Thymus (tissue), 11 donors: ENCODE measurements around the gene DGKZ. TPM values are rescaled to one million over a fixed set of nuclear protein-coding genes. Genes with fewer than 3 reads are reported as not detected.

ENCODE experiments used
- DNase-seq, 9 donors: peaks; one replicate each; pipeline ENCODE4 v3.0.0-alpha.2; 2013; ENCODE audit warnings: low spot score in 9 of 9, low read depth in 6 of 9, missing footprints in 1 of 9
- H3K27ac ChIP-seq, 2 donors: one replicate each; pipeline ENCODE4 v1.5.1; 2013; ENCODE audit warnings: control low read depth in 1 of 2, low read depth in 1 of 2, low read length in 1 of 2, mild to moderate bottlenecking in 1 of 2, moderate library complexity in 1 of 2
- H3K27me3 ChIP-seq, 2 donors: one replicate each; pipeline ENCODE4 v1.5.1; 2013; ENCODE audit warnings: low read length in 1 of 2; ENCODE audit not compliant: control insufficient read depth in 2 of 2, insufficient read depth in 1 of 2
- H3K36me3 ChIP-seq, 2 donors: one replicate each; pipeline ENCODE4 v1.5.1; 2013; ENCODE audit warnings: low read length in 1 of 2, mild to moderate bottlenecking in 1 of 2, moderate library complexity in 1 of 2; ENCODE audit not compliant: control insufficient read depth in 2 of 2, insufficient read depth in 2 of 2
- H3K4me1 ChIP-seq, 2 donors: one replicate each; pipeline ENCODE4 v1.5.1; 2013; ENCODE audit warnings: low read length in 2 of 2; ENCODE audit not compliant: control insufficient read depth in 2 of 2, insufficient read depth in 2 of 2
- H3K4me3 ChIP-seq, 2 donors: one replicate each; pipeline ENCODE4 v1.5.1; 2013; ENCODE audit warnings: low read length in 2 of 2, control low read depth in 1 of 2, mild to moderate bottlenecking in 1 of 2
- H3K9me3 ChIP-seq, 2 donors: one replicate each; pipeline ENCODE4 v1.5.1; 2013; ENCODE audit warnings: low read length in 1 of 2, mild to moderate bottlenecking in 1 of 2; ENCODE audit not compliant: control insufficient read depth in 2 of 2, insufficient read depth in 1 of 2
- WGBS: extraction: QIAGEN DNeasy Blood & Tissue Kit; methylation state at CpG from one replicate; pipeline ENCODE4 v1.1.7; 2013; 5-methylcytosine and 5-hydroxymethylcytosine counted together
- polyA plus RNA-seq: library from polyadenylated mRNA; stranded (reverse); fragments of 200-250 nt; gene quantifications from one replicate; pipeline ENCODE4 v1.2.3, GENCODE V29; 2013
- total RNA-seq: library from RNA; stranded (reverse); fragments of 120-200 nt; gene quantifications from one replicate; pipeline ENCODE4 v1.2.4, GENCODE V29; 2013
- donor health status: healthy.

DGKZ gene
- total and polyA plus RNA-seq, 2 donors = 52.8 to 139 TPM

DNA sequence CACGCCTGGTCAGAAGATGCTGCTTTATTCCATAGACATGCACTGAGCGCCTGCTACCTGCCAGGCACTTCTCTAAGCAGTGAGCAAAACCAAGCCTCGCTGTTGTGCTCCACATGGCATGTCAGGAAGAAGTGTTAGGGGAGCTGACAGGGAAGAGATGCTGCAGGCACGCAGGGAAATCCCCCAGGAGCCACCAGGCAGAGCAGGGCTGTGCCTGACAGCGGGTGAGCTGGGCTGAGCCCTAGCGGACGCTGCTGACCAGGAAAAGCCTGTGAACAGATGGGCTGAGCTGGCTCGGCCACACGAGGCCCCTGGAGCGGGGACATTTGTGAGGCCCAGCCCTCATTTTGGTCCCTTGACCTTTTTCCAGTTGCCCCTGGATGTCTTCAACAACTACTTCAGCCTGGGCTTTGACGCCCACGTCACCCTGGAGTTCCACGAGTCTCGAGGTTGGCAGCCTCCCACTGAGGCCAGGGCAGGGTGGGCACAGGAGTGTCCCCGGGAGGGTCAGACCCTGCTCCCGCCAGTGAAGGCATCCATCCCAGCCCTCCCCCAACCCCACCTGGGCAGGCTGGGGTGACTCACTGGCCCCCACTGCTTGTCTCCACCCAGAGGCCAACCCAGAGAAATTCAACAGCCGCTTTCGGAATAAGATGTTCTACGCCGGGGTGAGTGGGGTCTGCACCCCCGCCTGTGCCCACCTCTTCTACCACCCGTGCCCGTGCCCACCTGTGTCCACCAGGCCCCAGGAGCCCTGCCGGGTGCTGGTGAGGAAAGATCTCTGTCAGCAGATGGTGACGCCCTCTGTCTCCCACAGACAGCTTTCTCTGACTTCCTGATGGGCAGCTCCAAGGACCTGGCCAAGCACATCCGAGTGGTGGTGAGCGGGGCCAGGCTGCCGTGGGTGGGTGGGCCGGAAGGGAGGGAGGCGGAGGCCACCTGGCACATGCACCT lies 26.8 kb downstream of the DGKZ start:
- H3K36me3 ChIP-seq = peaks cover 79 to 83% of the 10 kb centered on the region in 2 donors
- no peak overlapping the region for H3K4me3 ChIP-seq
- H3K4me1 ChIP-seq = no peaks in the 10 kb centered on the region
- DNase-seq = no peak
- H3K9me3 ChIP-seq = no peaks in the 10 kb centered on the region
- no peaks in the 10 kb centered on the region for H3K27me3 ChIP-seq
- 96% methylated on average over 30 of the region's 30 CpGs for WGBS
- H3K27ac ChIP-seq = no peak overlapping the region

DNA sequence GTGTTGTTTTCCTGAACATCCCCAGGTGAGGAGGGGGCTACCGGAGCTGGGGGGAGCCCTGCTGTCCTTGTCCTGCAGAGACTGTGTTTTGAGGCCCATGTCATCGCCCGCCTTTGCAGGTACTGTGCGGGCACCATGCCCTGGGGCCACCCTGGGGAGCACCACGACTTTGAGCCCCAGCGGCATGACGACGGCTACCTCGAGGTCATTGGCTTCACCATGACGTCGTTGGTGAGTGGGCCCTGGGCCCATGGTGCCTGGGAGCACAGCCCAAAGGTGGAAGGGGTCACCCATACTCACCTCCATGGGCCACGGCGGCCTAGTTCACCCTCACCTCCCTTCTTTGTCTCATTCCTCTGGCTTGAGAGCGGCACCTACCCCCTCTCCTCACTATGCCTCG lies 27.6 kb downstream of the DGKZ start:
- no peak for DNase-seq
- Histone ChIP-seq H3K4me3 (no peak overlapping the region), H3K27ac (no peak overlapping the region), H3K36me3 (peaks cover 77% of the 10 kb centered on the region in 2 donors), H3K9me3 (no peaks in the 10 kb centered on the region), H3K4me1 (no peaks in the 10 kb centered on the region), H3K27me3 (no peaks in the 10 kb centered on the region)
- 97% methylated on average over 15 of the region's 15 CpGs for WGBS

DNA sequence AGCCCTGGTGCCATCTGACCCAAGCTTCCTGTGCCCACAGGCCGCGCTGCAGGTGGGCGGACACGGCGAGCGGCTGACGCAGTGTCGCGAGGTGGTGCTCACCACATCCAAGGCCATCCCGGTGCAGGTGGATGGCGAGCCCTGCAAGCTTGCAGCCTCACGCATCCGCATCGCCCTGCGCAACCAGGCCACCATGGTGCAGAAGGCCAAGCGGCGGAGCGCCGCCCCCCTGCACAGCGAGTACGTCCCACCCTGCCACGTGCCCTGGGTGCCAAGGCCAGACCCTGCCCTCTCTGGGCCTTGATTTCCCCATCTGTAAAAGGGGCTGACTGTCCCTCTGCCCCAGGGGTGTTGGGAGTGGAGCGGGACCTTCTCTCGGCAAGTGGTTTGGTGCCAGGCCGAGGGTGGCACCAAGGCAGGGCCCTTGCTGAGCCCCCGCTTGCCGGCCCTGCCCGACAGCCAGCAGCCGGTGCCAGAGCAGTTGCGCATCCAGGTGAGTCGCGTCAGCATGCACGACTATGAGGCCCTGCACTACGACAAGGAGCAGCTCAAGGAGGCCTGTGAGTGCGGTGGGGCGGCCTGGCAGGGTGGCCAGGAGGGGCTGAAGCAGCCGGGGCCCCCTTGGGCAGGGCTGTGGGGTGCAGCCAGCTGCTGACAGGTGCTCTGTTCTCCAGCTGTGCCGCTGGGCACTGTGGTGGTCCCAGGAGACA lies 28.3 kb downstream of the DGKZ start:
- peaks cover 69% of the 10 kb centered on the region in 2 donors for H3K36me3 ChIP-seq

DNA sequence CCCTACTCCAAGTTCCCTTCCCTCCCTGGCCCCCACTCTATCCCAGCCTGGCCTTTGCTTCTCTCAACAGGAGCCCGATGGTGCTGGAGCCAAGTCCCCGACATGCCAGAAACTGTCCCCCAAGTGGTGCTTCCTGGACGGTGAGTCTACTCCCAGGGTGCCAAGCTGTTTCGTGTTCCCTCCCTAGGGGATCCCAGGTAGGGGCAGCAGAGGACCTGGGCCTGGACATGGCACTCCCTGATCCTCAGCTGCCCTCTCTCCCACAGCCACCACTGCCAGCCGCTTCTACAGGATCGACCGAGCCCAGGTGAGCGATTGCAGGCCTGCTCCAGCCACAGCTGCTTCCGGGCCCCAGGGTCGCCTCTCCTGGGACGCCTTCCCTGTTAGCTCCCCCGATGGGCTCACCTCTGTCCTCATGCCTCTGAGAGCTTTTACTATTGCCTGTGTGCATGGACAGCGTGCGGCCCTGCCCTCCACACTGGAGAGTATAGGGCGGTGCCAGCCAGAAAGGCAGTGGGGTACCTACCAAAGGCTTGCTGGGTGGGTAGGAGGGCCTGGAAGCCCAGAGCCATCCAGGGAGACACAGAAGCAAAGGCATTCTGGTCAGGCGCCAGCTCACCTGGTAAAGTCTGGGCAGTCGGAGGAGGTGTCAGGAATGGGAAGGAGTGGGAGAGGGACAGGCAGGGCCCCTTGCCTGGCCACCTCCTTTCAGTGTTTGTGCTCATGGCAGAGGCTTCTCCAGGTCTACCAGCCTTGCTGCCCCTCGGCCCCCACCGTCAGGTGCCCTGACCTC lies 29.2 kb downstream of the DGKZ start:
- peaks cover 0 to 7% of the 10 kb centered on the region in 2 donors for H3K4me1 ChIP-seq
- H3K27me3 ChIP-seq = peaks cover 0 to 13% of the 10 kb centered on the region in 2 donors
- DNase-seq = no peak
- H3K27ac ChIP-seq = no peak overlapping the region
- no peak overlapping the region for H3K4me3 ChIP-seq
- H3K9me3 ChIP-seq = no peaks in the 10 kb centered on the region
- H3K36me3 ChIP-seq = peaks cover 62 to 63% of the 10 kb centered on the region in 2 donors
- 97% methylated on average over 19 of the region's 19 CpGs for WGBS

More for the DNA sequence above, 28.3 kb downstream of the DGKZ start:
- Histone ChIP-seq H3K27me3 (peaks cover 0 to 5% of the 10 kb centered on the region in 2 donors), H3K27ac (no peak overlapping the region), H3K4me1 (peaks cover 0 to 3% of the 10 kb centered on the region in 2 donors), H3K9me3 (no peaks in the 10 kb centered on the region), H3K4me3 (no peak overlapping the region)
- DNase-seq = no peak
- 98% methylated on average over 38 of the region's 38 CpGs for WGBS

DNA sequence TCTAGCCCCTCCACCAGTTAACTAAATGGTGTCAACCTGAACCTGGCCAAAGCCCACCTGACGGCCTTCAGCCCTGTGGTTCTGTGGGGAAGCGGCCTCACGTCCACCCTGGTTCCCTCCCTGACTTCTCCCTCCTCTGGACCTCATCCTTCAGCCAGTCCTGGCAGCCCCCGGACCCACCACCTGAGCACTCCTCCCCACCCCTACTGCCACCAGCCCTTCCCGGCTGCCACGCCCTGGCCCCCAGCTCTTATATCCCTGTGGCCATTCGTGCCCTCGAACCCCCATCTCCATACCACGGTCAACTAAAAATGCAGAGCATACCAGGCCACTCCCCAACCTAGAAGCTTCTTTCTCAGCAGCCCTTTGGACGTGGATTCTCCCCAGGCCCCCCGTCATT lies 30.0 kb downstream of the DGKZ start:
- peaks cover 6 to 14% of the 10 kb centered on the region in 2 donors for H3K4me1 ChIP-seq
- whole genome bisulfite sequencing = 98% methylated on average over 11 of the region's 11 CpGs
- peaks cover 53 to 54% of the 10 kb centered on the region in 2 donors for H3K36me3 ChIP-seq
- H3K9me3 ChIP-seq = peaks cover 0 to 3% of the 10 kb centered on the region in 2 donors
- peaks cover 7 to 21% of the 10 kb centered on the region in 2 donors for H3K27me3 ChIP-seq
- no peak overlapping the region for H3K27ac ChIP-seq
- no peak for DNase-seq
- no peak overlapping the region for H3K4me3 ChIP-seq

DNA sequence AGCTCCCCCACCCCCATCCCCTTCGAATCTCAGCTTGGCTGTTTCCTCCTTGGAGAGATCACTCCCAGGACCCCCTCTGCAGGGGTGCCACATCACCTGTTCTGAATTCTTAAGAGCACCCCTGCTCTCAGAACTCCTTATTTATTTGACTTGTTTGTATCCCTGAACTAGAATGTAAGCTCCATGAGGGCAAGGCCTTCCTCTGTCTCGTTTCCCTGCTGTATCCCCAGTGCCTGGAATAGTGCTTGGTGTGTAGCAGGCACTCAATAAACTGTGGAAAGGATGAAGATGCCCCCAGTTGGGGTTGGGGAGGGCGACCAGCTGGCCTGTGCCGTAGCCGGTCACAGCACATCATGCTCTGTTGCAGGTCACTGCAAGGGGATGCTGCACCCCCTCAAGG lies 30.6 kb downstream of the DGKZ start:
- WGBS = 97% methylated on average over 5 of the region's 5 CpGs
- peaks cover 10 to 19% of the 10 kb centered on the region in 2 donors for H3K4me1 ChIP-seq
- no peak overlapping the region for H3K4me3 ChIP-seq
- DNase-seq = no peak
- peaks cover 0 to 3% of the 10 kb centered on the region in 2 donors for H3K9me3 ChIP-seq
- peaks cover 12 to 27% of the 10 kb centered on the region in 2 donors for H3K27me3 ChIP-seq
- H3K36me3 ChIP-seq = peaks cover 48 to 49% of the 10 kb centered on the region in 2 donors
- H3K27ac ChIP-seq = no peak overlapping the region

DNA sequence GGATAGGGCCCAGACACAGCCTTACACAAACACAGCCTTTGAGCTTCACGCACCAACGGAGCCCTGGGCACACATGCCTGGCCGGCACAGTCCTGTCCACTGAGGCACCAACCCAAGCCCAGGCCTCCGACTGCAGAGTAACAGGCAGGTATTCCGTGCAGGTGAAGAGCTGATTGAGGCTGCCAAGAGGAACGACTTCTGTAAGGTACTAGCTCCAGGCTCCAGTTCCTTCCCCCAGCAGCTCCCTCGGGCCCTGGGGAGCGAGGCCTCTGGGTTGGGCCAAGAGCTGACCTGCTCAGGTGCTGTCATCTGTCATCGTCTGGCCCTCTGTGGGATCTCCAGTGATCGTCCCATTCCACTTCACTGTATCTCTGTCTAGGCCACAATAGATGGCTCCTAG lies 31.0 kb downstream of the DGKZ start:
- Histone ChIP-seq H3K9me3 (peaks cover 0 to 3% of the 10 kb centered on the region in 2 donors), H3K36me3 (peaks cover 46 to 47% of the 10 kb centered on the region in 2 donors), H3K4me3 (no peak overlapping the region), H3K4me1 (peaks cover 10 to 20% of the 10 kb centered on the region in 2 donors), H3K27ac (no peak overlapping the region), H3K27me3 (peaks cover 12 to 31% of the 10 kb centered on the region in 2 donors)
- no peak for DNase-seq
- 94% methylated on average over 10 of the region's 10 CpGs for WGBS

DNA sequence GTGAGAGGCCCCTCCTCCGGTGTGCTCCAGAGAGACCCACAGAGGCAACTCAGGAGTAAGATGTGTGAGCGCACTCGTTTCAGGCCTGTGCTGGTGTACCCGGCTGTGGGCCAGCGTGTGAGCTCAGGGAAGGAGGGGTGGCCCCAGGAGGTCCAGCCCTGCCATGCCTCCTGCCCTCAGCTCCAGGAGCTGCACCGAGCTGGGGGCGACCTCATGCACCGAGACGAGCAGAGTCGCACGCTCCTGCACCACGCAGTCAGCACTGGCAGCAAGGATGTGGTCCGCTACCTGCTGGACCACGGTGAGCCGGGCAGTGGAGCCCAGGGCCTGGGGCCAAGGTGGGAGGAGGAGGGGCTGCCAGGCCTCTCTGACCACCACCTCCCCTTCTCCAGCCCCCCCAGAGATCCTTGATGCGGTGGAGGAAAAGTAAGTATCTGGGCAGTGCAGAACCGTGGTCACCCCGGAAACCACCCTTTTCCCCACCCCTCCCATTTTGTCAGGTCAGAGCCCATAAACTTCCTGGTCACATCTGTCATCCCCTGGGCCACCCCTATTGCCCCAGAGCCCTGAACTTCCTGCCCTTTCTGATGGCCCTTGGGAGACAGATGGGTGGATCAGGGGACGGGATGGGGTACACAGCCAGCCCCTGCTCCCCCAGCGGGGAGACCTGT lies 31.7 kb downstream of the DGKZ start:
- Histone ChIP-seq H3K4me3 (no peak overlapping the region), H3K27ac (no peak overlapping the region), H3K4me1 (peaks cover 10 to 20% of the 10 kb centered on the region in 2 donors), H3K27me3 (peaks cover 12 to 38% of the 10 kb centered on the region in 2 donors), H3K9me3 (peaks cover 0 to 3% of the 10 kb centered on the region in 2 donors), H3K36me3 (peaks cover 43% of the 10 kb centered on the region in 2 donors)
- WGBS = 92% methylated on average over 20 of the region's 20 CpGs
- no peak for DNase-seq
